ENCODE measurements around the gene GPR137.

- TF ChIP-seq, protein P1, sequence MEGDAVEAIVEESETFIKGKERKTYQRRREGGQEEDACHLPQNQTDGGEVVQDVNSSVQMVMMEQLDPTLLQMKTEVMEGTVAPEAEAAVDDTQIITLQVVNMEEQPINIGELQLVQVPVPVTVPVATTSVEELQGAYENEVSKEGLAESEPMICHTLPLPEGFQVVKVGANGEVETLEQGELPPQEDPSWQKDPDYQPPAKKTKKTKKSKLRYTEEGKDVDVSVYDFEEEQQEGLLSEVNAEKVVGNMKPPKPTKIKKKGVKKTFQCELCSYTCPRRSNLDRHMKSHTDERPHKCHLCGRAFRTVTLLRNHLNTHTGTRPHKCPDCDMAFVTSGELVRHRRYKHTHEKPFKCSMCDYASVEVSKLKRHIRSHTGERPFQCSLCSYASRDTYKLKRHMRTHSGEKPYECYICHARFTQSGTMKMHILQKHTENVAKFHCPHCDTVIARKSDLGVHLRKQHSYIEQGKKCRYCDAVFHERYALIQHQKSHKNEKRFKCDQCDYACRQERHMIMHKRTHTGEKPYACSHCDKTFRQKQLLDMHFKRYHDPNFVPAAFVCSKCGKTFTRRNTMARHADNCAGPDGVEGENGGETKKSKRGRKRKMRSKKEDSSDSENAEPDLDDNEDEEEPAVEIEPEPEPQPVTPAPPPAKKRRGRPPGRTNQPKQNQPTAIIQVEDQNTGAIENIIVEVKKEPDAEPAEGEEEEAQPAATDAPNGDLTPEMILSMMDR (IDR thresholded peaks at IDR 0.05) = peak in 2 of 3 experiments; percentile 18
- TF ChIP-seq POLR2A (IDR thresholded peaks at IDR 0.05; ENCODE audit: low read depth) = peak; percentile 12
Measured at GRCh38 chr11:64246871-64247728, 38.5 kb upstream of the GPR137 start, which contains the start of gene PPP1R14B.

All from esophagus muscularis mucosa (tissue), 3 donors.